OCI-M1 (cell line): ENCODE results near the gene HDX.
"Not testable (repeated sequence)": the region's sequence is repeated elsewhere in the genome, so short reads cannot be mapped to it uniquely, and the experiment has no call there.

Experiments used
- DNase-seq: peaks from one replicate; lab custom pipeline; 2025; lab: John Stamatoyannopoulos, UW

HDX gene

DNA sequence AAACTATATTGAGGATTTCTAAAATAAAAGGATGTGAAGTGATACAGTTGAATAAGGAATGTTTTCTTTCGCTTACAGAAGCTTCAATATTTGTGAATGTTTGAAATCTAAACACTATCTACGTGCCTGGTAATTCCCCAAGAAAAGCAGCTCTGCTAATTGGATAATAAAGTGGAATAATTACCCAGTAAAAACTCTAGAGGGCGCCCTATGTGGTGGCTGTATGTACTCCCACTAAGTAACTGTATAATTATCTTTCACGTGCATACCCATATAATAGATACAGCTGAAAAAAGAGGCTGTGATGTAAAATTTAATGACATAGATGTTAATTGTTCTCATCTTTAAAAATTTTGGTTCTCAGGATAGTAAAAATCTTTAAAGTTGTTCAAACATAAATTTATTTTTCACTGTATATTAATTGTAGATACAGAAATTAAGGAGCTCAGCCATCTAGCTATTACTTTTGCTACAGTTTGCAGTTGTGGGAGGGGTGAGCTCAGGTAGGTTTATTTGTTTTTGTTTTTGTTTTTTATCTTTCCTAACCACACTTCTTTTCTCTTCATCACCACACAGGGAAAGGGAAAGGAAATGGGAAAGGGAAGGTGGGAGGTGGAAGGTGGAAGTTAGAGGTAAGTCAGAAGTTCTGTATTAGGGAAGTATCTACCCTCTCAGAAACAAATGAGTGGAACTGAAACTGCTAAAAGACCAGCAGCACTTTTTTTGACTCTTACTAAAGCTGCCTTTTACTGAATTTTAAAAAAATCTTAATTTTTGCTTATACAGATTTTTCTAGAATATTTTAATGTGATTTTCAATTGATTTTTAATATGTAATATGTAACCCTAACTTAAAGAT lies 162.5 kb downstream of the HDX start:
- DNase-seq, result peak; percentile 61

DNA sequence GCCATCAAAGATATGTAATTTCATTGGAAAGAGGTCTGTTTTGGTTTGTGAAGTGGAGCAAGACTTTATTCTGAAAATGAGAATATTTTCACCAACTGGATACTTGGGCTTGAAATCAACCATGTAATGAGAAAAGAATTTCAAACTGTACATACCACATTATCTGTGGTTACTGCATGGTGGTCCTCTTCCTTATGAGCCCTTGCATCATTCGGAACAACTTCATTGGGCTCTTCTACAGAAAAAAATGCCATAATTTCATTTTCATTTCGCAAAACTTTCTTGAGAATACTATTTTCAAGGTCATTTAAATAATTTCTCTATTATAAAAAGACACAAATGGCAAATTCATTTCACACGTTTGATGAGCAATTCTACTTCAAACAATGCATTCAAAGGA lies 165.6 kb downstream of the HDX start:
- no peak for DNase-seq

DNA sequence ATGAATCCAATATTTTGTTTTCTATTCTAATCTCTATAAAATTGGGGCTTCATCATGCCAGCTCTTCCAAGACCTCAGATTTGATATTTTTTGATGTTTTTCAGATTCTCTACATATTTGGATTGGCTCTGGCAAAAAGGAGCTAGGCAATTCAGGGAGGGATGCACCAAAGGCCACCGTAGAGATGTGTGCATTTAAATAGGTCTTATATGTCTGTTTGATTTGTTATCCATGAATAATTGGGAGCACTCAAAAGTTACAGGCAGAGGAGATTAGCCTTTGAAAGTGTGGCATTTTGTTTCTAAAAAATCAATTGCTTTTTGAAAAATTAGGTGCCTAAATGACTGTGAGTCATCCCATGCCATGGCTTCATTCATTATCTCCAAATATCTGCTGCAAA lies 167.1 kb downstream of the HDX start:
- DNase-seq, result no peak

DNA sequence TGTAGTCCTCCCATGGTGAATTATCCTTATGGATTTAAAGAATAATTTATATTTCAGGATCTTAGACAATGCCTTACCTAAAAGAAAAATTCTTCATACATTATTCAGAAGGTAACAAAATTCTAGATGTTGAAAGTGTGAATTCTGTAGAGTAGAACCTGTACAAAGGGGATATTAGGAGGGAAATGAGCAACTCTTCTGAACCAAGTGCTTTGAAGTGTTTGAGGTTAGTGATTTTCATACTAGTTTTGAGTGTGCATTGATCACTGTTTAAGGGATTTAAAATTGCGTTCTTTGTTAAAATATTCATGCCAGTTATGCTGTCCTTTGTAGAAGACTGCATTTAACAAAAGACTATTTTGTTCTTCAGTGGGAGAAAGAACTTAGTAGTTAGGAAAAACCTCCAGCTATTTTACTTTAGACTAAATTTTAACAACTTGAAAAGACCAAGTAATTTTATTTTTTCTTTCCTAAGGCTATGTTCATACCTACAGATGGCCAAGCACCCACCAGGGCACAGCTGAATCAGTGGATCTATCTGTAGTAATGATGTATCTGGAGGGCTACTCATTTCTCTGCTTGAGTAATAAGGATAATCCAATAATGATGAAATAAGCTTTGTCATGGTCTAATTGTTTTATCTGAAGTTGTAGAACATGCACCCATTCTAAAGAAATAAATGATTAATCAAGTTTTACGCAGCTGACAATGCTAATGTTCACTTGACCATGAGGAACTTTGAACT lies 180.0 kb downstream of the HDX start:
- DNase-seq, result no peak

DNA sequence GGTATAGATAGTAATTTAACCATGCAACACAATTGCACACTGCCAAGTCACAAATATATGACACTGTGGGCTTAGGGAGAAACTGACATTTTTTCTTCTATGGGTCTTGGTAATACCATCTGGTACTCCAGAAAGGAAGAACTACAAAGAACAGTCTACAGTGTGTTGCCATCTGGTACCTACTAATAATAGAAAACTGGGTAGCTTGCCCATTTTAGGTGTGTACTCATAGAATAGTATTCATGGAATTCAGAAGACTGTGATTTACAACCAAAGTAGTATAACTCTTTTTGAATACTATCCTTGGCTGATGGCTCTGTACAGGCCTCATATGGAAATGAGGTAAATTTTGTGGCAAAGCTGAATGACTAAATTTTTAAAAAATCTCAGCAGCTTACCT lies 181.6 kb downstream of the HDX start:
- DNase-seq, result no peak

DNA sequence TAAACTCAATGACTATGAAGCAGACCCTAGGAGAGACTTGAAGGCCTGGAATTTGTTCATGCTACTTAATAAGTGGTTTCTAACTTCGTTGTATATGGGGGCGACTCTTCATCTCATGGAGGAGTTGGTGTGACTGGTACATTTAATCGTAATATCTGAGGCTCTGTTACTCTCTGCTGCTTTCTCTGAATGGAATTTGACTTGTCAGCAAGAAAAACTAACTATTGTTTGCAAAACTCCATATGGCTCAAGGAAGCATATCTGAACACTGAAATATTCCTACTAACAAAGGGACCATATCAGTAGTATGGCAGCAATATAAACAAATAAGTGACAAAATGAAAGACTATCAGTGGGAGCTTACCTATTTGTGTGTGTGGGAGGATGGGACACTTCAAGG lies 182.2 kb downstream of the HDX start:
- no peak for DNase-seq

DNA sequence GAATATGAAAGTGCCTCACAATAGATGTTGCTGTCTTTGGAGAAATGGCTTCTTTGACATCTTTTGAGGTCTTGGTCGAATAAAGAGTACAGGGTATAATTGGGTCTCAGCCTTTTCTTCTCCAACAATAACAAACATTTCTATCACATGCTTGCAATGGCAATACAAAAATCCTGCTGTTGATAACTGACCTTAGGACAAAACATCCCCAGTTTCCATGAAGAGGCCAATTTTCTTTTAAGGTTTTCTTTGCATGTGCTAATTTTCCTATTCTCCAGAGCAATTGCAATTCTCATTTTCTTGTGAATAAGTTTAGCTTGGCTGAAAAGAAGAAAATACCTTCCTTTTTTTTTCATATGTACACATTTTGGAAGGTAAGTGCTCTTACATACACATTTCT lies 183.6 kb downstream of the HDX start:
- DNase-seq, result no peak

DNA sequence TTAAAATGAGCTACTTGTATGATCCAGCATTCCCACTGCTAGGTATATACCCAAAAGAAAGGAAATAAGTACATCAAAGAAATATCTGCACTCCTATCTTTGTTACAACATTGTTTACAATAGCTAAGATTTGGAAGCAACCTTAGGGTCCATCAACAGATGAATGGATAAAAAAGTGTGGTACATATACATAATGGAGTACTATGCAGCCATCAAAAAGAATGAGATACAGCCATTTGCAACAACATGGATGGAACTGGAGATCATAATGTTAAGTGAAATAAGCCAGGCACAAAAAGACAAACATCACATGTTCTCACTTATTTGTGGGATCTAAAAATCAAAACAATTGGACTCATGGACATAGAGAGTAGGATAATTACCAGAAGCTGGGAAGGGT lies 186.3 kb downstream of the HDX start:
- DNase-seq, result not testable (repeated sequence)
